ENCODE measurements around the gene PNPLA6. TPM values are rescaled to one million over a fixed set of nuclear protein-coding genes. Genes with fewer than 3 reads are reported as not detected.

Gene PNPLA6
- total and polyA plus RNA-seq, 2 of the 8 experiments (the other 6 are each of a cell fraction or from before 2014, with no cell fraction given) = 55.1 to 121 TPM

- H3K79me1 ChIP-seq (ENCODE audit: low read depth, low read length) = no peaks in the 10 kb centered on the region
- H4K5ac ChIP-seq (ENCODE audit: insufficient read length, low read depth, low read length) = no peak overlapping the region
- ChIA-PET POLR2A (ENCODE audit: partially characterized antibody) (interaction anchor here (0.6 to 1.6 kb wide), 3 partner anchors 10 to 103 kb away, joined by 3 to 7 read pairs (median 5); partner anchors contain the start of gene PNPLA6), CTCF (ENCODE audit: partially characterized antibody) (interaction anchor here (1.1 to 1.6 kb wide), 2 partner anchors 23 to 106 kb away, joined by 3 read pairs; no protein-coding TSS in a partner anchor)
- H3K9ac ChIP-seq (replicated peaks in 1 of 4; ENCODE audit: extremely low read depth in 1 of 4, low read depth in 3 of 4, low read length in 3 of 4) = no peak overlapping the region
- no peak overlapping the region for H3K4ac ChIP-seq (replicated peaks; ENCODE audit: insufficient read length, low read depth, low read length)
- no peak overlapping the region for H4K91ac ChIP-seq (replicated peaks; ENCODE audit: insufficient read length, low read length)
- H2BK20ac ChIP-seq (ENCODE audit: low read length) = no peak overlapping the region
- no peak overlapping the region for H2BK120ac ChIP-seq (replicated peaks; ENCODE audit: low read depth, low read length)
- H3K36me3 ChIP-seq (ENCODE audit: control insufficient read depth in 2 of 4, insufficient read depth in 4 of 4, low read length in 3 of 4) = peaks cover 3 to 28% (median 14%) of the 10 kb centered on the region in 4 experiments; a peak in 7 of 8 replicates
- WGBS, 2 experiments (ENCODE audit: extremely low coverage in 1 of 2, insufficient coverage in 1 of 2, insufficient read length in 1 of 2, insufficient replicate concordance in 2 of 2, low coverage in 1 of 2, low lambda C conversion rate in 2 of 2, missing lambda C conversion rate in 1 of 2) = 88% methylated on average over 8 of the region's 8 CpGs; no CpG with 5 or more reads in 1 of the 2 experiments
- H3K9me3 ChIP-seq (ENCODE audit: insufficient read depth in 2 of 2, low read depth in 1 of 2, low read length in 1 of 2) = no peaks in the 10 kb centered on the region
- DNase-seq (ENCODE audit: low read depth in 1 of 2, low spot score in 2 of 2) (no peak), FAIRE-seq (no peak)
- H2BK5ac ChIP-seq (ENCODE audit: low read depth, low read length) = no peak overlapping the region
- H2BK15ac ChIP-seq (ENCODE audit: low read length) = no peak overlapping the region
- H4K20me1 ChIP-seq (replicated peaks in 1 of 2; ENCODE audit: control insufficient read depth in 1 of 2, insufficient read depth in 2 of 2, low read length in 2 of 2) = peaks cover 0 to 2% of the 10 kb centered on the region in 2 experiments
- no peaks in the 10 kb centered on the region for H3K79me2 ChIP-seq (ENCODE audit: control insufficient read depth in 1 of 2, insufficient read depth in 2 of 2, low read length in 2 of 2)
- H3K14ac ChIP-seq (ENCODE audit: insufficient read length) = no peak overlapping the region
- no peak overlapping the region for H3K18ac ChIP-seq (ENCODE audit: extremely low read depth, low read length)
- H2BK12ac ChIP-seq (ENCODE audit: low read depth, low read length) = no peak overlapping the region
- TF ChIP-seq EGR1 (IDR thresholded peaks at IDR 0.05; ENCODE audit: borderline replicate concordance, low read depth, low read length) (no peak), SP2 (IDR thresholded peaks at IDR 0.05; ENCODE audit: low read length) (no peak), NANOG (IDR thresholded peaks at IDR 0.05; ENCODE audit: insufficient read depth, low read depth, low read length, poor library complexity, severe bottlenecking) (no peak), EZH2 (IDR thresholded peaks at IDR 0.05; ENCODE audit: low read depth, low read length, severe bottlenecking) (no peak), YY1 (IDR thresholded peaks at IDR 0.05; ENCODE audit: low read depth, low read length) (no peak), TCF12 (IDR thresholded peaks at IDR 0.05; ENCODE audit: low read depth, low read length) (no peak), RBBP5 (IDR thresholded peaks at IDR 0.05; ENCODE audit: borderline replicate concordance, low read depth, low read length) (no peak), RAD21 (IDR thresholded peaks at IDR 0.05 in 1 of 2, conservative IDR thresholded peaks at IDR 0.05 in 1 of 2; ENCODE audit: low read depth in 2 of 2, low read length in 2 of 2) (no peak), TAF7 (optimal IDR thresholded peaks at IDR 0.05; ENCODE audit: borderline replicate concordance, low read depth, low read length) (no peak), SIRT6 (IDR thresholded peaks at IDR 0.05; ENCODE audit: low read length) (no peak)
- no peak overlapping the region for H2AK5ac ChIP-seq (ENCODE audit: low read depth, low read length)
- no peaks in the 10 kb centered on the region for H3K23me2 ChIP-seq (ENCODE audit: low read depth, low read length)
- no peak overlapping the region for H4K8ac ChIP-seq (ENCODE audit: extremely low read depth, insufficient read depth, low read length)
- no peaks in the 10 kb centered on the region for H3K27me3 ChIP-seq (replicated peaks in 1 of 4; ENCODE audit: control insufficient read depth in 3 of 4, extremely low read depth in 1 of 4, insufficient read depth in 3 of 4, low read length in 3 of 4)
- no peak overlapping the region for H3K56ac ChIP-seq (replicated peaks; ENCODE audit: insufficient read length, low read depth, low read length)
- H3K4me1 ChIP-seq (replicated peaks in 1 of 4; ENCODE audit: control insufficient read depth in 3 of 4, insufficient read depth in 4 of 4, low read length in 3 of 4) = peaks cover 0 to 2% (median 1%) of the 10 kb centered on the region in 4 experiments; a peak in 1 of 7 replicates
- H3K27ac ChIP-seq (ENCODE audit: low read depth, low read length) = no peak overlapping the region
- no peak overlapping the region for H3K4me3 ChIP-seq (ENCODE audit: extremely low read depth in 1 of 4, insufficient read depth in 2 of 4, low read depth in 3 of 4, low read length in 4 of 4)
- H2AFZ ChIP-seq (ENCODE audit: low read length) = no peak overlapping the region
- H3K4me2 ChIP-seq (ENCODE audit: insufficient read depth in 1 of 2, low read depth in 2 of 2, low read length in 2 of 2) = no peak overlapping the region
- no peak overlapping the region for H3K23ac ChIP-seq (ENCODE audit: insufficient read length)
These were observed 9.8 kb downstream of the PNPLA6 start for GRCh38 chr19:7545300-7545699.

All from H1 (cell line).